GM19238 (cell line): ENCODE results near the gene OR5D18.
"Not testable (repeated sequence)": the region's sequence is repeated elsewhere in the genome, so short reads cannot be mapped to it uniquely, and the experiment has no call there.

Experiments used
- DNase-seq: peaks from one replicate; pipeline ENCODE4 v3.0.0; 2011; ENCODE audit warnings: low spot score; ENCODE audit not compliant: insufficient read length

Gene OR5D18

DNA sequence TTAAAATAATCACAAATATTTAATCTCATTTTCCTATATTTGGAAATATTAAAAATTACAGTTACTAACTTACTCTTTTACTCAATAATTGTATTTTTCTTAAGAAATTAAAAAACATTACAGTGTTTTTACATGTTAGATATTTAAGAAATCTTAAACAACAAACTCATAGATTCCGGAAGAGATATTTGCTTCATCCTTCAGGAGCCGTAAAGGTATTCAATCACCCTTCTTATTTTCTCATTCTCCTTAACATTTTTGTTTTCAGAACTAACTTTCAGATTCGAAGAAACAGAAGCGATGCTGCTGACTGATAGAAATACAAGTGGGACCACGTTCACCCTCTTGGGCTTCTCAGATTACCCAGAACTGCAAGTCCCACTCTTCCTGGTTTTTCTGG, at the start of gene OR5D18:
TSS of gene OR5D18 (plus strand) at position 301 of the 400 bp plus-strand sequence. CDS start at position 301, 0 bp downstream.
- no peak for DNase-seq

DNA sequence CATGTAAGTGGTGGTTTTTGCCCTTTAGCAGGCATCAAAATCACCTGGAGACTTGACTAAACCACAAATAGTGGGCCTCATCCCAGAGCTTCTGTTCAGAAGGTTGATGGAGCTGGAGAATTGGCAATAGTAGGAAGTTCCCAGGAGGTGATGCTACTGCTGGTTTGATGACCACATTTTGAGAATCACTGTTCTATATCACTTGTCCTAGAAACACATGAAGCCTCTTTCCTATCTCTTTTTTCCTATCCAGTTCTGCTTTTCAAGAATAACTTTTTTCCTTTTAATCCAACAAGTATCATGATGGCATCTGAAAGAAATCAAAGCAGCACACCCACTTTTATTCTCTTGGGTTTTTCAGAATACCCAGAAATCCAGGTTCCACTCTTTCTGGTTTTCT, 46.3 kb upstream of the OR5D18 start, which contains the start of gene OR5D13:
TSS of gene OR5D13 (plus strand) at position 301 of the 400 bp plus-strand sequence. CDS start at position 301, 0 bp downstream.
- DNase-seq: no peak

DNA sequence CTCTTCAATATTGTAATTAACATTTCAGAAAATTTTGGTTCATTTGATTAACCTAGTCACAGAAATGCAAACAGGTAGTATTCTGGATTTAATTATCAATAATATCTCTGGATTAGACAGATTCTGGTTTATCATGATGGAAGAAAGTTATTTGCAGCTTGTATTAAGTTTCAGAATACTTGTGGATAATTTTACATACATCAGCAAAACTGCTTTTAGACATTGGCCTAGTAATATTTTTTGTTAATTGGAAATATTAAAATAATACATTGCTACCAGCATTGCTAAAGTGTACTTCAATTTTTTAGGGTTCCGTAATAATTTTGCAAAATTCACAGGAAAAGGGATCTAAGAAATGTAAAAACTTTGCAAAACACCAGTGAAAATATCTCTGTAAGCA, 27.8 kb upstream of the OR5D18 start:
- DNase-seq: no peak

DNA sequence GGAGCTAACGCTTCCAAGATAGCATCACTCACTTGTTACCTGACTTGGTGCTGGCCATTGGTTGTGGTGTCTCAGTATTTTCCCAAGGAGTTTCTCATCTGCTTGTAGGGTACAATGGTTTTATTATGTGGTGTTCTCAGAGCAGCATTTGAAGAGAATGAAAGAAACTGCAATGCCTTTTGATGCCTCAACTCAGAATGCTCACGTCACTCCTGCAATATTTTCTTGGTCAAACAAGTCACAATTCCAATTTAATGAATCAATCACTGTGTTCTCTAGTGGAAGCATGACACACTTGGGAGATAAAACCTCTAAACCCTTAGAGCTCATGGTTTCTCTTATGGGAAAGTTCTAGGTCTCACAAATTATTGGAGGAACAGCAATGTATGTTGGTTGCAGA, 26.1 kb upstream of the OR5D18 start:
- DNase-seq: no peak

DNA sequence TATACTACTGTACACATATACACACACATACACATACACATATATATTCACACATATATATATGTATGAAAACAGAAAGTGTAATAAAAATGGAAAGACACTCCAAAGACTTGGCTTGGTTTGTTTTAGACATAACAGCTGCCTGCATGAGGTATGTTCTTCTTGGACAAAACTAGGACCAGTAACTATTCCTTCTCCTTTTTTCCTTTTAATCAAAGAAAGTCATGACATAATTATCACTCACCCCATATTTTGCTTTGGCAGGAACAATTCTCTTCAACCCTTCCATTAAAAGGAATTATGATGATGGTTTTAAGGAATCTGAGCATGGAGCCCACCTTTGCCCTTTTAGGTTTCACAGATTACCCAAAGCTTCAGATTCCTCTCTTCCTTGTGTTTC, 24.2 kb upstream of the OR5D18 start, which contains the start of gene OR5D14:
TSS of gene OR5D14 (plus strand) at position 301 of the 400 bp plus-strand sequence. CDS start at position 301, 0 bp downstream.
- no peak for DNase-seq

DNA sequence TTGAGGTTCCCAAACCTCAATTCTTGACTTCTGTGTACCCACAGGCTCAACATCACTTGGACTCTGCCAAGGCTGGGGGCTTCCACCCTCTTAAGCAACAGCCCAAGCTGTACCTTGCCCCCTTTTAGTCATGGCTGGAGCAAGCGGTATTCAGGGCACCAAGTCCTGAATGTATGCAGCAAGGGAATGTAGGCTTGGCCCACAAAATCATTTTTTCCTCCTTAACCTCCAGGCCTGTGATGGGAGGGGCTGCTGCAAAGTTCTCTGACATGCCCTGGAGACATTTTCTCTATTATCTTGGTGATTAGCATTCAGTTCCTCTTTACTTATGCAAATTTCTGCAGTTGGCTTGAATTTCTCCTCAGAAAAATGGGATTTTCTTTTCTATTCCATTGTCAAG, 13.2 kb upstream of the OR5D18 start:
- DNase-seq: no peak

DNA sequence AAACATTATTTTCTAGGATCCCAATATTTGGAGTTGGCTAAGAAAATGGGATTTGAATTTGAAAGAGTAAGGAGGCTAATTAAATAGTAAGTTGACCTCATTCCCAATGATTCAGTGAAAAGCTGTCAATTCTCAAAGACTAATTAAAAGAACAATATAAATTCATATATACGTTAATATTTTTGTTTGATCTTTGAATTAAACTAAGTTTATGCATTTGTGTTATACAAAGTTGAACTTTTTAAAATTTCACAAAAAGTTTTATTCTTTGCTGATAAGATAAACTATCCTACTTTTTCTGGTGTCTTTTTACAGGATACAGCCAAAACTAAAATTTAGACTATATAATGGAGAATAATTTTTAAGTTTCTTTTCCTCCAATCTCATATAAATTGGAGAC, 8.4 kb upstream of the OR5D18 start, which contains the start of gene OR5L1:
TSS of gene OR5L1 (plus strand) at position 301 of the 400 bp plus-strand sequence. CDS start 100 bp downstream, outside the sequence.
- no peak for DNase-seq

DNA sequence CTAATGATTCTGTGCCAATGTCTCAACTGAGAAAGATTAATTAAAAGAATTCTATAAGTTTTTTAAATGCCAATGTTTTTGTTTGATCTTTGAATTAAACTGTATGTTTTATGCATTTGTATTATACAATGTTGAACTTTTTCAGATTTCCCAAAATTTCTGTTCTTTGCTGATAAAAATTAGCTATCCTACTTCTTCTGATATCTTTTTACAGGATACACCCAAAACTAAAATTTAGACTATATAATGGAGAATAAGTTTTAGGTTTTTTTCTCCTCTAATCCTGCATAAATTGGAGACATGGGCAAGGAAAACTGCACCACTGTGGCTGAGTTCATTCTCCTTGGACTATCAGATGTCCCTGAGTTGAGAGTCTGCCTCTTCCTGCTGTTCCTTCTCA, 7.5 kb downstream of the OR5D18 start, which contains the start of gene OR5L2:
TSS of gene OR5L2 (plus strand) at position 301 of the 400 bp plus-strand sequence. CDS start at position 301, 0 bp downstream.
- no peak for DNase-seq

DNA sequence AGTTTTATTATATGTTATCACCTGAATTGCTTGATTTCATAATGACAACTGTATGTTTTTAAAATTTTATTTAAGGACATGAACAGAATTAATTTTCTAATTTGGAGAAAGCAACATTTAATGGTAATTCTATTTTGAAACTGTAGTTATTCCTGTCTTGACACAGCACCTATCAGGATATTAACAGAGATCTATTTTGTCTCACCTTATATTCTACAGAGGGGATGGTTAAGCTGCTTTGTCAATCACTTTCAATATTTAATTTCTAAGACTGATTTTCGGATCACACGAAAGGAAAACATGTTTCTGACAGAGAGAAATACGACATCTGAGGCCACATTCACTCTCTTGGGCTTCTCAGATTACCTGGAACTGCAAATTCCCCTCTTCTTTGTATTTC, 19.0 kb downstream of the OR5D18 start, which contains the start of gene OR5D16:
TSS of gene OR5D16 (plus strand) at position 301 of the 400 bp plus-strand sequence. CDS start at position 301, 0 bp downstream.
- DNase-seq: no peak

DNA sequence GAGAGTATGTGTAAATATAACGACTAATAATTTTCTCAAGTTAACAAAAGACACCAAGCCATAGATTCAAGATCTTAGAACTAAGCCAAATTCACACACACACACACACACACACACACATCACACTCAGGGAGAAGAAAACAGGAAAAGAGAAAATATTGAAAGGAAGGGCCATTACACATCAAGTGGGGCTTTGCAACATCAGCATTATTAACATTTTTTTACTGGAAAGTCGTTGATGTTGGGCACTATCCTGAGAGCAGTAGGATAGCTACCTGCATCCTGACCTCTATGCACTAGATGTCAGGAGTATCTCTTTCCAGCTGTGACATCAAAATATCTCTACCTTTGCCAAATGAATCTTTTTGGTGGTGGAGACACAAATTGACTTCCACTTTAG, 28.0 kb downstream of the OR5D18 start:
- no peak for DNase-seq

DNA sequence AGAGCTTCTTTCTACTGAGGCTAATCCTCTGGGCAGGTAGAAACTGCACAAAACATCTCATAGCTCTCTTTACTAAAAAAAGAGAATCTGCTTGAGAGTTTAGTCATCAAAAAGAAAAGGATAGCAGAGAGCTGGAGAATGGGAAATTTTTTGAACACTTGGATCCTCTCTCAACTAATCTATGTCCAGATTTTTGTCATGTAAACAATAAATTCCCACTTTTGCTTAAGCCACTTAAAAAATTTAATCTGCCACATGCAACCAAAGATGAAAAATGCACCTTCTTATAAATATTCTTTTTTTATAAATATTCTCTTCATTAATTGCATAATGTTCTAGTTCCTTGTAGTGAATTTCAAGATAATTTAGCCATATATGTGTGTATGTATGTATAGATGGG, 29.6 kb downstream of the OR5D18 start:
- no peak for DNase-seq

DNA sequence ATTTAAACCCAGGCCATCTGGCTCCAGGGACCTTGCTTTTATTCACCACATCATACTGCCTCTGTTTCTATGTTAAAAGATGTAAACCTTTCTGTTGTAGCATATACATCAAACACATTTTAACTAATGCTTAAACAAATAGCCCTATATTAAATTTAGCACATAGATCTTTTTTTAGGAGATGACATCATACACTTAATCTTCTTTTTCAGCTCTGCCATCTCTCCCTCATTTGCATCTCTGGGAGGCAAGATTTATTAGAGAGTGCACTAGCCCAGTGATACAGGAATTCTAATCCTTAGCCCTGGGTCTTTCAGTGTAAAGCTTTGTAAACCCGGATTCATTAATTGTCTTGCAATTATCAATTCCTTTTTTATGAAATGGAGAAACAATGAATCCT, 32.7 kb downstream of the OR5D18 start:
- no peak for DNase-seq

DNA sequence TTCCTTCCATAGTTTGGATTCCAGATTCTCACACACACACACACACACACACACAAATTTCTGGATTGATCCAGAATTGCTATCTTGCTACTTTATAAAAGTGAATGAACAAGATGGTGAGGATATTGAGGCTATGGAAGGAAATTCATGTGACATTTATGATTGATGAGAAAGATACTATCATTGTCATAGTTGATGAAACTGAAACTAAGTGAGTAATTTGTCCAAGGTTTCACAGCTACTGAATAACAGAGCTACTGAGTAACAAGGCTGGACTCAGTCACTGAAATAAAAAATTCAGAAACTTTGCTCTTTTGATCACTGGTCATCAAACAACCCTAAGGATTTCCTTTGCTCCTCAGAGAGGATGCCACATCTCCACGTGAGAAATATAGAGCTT, 35.3 kb downstream of the OR5D18 start:
- no peak for DNase-seq

DNA sequence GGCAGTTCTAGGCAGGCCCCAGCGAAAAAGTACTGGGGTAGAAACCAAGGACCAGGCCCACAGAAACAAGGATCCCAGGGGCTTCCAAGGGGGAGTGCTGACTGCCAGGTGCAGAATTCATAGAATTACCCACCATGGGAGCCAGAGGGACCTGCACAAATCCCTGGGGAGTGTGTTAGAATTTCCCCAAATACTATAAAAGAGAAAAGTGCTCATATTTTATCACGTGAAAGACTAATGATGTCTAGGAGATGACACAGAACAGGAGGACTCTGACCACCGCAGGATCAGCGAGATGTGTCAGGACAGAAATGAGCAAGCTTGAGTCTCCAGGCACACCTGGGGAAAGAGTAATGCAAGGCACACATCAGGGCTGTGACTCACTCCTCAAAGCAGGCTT, 47.9 kb downstream of the OR5D18 start:
- DNase-seq: not testable (repeated sequence)
